ENCODE data around the gene ADK. TPM values are rescaled to one million over a fixed set of nuclear protein-coding genes. Genes with fewer than 3 reads are reported as not detected.
A peak's percentile ranks its signal among the peaks of the same experiment; 100 is the strongest.
"Not testable (repeated sequence)": the region's sequence is repeated elsewhere in the genome, so short reads cannot be mapped to it uniquely, and the experiment has no call there.

Gene ADK
- total and polyA plus RNA-seq, 2 donors from 2014 or later = 33.0 to 38.3 TPM

DNA sequence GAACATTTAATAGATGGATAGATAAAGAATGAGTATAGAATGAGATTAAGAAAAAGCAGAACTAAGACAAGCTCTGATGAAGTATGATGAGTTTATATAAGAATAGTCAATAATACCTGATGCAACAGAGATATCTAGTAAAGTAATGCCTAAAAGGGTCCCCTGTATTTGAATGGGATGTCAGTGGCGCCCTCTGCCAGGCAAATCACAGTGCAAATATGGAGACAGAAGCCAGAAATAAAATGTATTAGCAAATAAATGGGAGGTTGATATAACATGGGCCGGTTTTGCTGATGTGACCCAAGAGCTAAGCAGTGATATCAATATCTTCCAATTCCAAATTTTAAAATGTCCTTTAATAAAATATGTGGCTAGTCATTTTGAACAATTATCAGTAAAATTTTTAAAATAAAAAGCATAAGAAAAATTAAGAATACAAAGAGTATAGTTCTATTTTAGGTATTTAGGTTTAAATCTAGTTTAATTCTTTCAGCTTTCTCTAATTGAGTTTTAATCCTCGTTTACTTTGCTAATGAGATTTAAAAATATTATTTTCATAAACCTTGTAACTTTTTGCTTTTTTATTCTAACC lies 62.6 kb downstream of the ADK start:
- TF ChIP-seq, protein P1, sequence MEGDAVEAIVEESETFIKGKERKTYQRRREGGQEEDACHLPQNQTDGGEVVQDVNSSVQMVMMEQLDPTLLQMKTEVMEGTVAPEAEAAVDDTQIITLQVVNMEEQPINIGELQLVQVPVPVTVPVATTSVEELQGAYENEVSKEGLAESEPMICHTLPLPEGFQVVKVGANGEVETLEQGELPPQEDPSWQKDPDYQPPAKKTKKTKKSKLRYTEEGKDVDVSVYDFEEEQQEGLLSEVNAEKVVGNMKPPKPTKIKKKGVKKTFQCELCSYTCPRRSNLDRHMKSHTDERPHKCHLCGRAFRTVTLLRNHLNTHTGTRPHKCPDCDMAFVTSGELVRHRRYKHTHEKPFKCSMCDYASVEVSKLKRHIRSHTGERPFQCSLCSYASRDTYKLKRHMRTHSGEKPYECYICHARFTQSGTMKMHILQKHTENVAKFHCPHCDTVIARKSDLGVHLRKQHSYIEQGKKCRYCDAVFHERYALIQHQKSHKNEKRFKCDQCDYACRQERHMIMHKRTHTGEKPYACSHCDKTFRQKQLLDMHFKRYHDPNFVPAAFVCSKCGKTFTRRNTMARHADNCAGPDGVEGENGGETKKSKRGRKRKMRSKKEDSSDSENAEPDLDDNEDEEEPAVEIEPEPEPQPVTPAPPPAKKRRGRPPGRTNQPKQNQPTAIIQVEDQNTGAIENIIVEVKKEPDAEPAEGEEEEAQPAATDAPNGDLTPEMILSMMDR (IDR thresholded peaks at IDR 0.05; ENCODE audit: borderline replicate concordance, extremely low read depth, insufficient read depth) = peak; percentile 33
- no peak overlapping the region for H3K4me3 ChIP-seq (ENCODE audit: low read length in 3 of 3)
- no peaks in the 10 kb centered on the region for H3K36me3 ChIP-seq (ENCODE audit: control insufficient read depth in 2 of 3, insufficient read depth in 3 of 3, low read length in 3 of 3)
- H3K4me1 ChIP-seq (ENCODE audit: control insufficient read depth in 2 of 3, insufficient read depth in 2 of 3, low read depth in 1 of 3, low read length in 3 of 3) = no peaks in the 10 kb centered on the region
- H3K9me3 ChIP-seq (ENCODE audit: control insufficient read depth in 2 of 3, insufficient read depth in 1 of 3, low read length in 3 of 3) = no peaks in the 10 kb centered on the region
- FAIRE-seq = no peak
- DNase-seq = peak in 3 of 5 donors; percentile 27 to 56 (median 29)
- no peak overlapping the region for H3K27ac ChIP-seq (ENCODE audit: low read depth in 2 of 2, low read length in 2 of 2)
- intact Hi-C loops (cut with DNase I) = no loop called here
- H3K27me3 ChIP-seq (ENCODE audit: control insufficient read depth, insufficient read depth, low read length) = no peaks in the 10 kb centered on the region
- H3K9ac ChIP-seq (ENCODE audit: low read length in 3 of 3) = no peak overlapping the region

DNA sequence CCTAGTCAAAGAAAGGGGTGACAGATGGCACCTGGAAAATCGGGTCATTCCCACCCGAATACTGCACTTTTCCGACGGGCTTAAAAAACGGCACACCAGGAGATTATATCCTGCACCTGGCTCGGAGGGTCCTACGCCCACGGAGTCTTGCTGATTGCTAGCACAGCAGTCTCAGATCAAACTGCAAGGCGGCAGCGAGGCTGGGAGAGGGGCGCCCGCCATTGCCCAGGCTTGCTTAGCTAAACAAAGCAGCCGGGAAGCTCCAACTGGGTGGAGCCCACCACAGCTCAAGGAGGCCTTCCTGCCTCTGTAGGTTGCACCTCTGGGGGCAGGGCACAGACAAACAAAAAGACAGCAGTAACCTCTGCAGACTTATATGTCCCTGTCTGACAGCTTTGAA lies 66.1 kb downstream of the ADK start:
- DNase-seq; intact Hi-C loops (cut with DNase I); H3K36me3 ChIP-seq (ENCODE audit: control insufficient read depth in 2 of 3, insufficient read depth in 3 of 3, low read length in 3 of 3); FAIRE-seq; H3K27me3 ChIP-seq (ENCODE audit: control insufficient read depth, insufficient read depth, low read length); H3K27ac ChIP-seq (ENCODE audit: low read depth in 2 of 2, low read length in 2 of 2); H3K4me1 ChIP-seq (ENCODE audit: control insufficient read depth in 2 of 3, insufficient read depth in 2 of 3, low read depth in 1 of 3, low read length in 3 of 3); H3K9me3 ChIP-seq (ENCODE audit: control insufficient read depth in 2 of 3, insufficient read depth in 1 of 3, low read length in 3 of 3); H3K9ac ChIP-seq (ENCODE audit: low read length in 3 of 3); H3K4me3 ChIP-seq (ENCODE audit: low read length in 3 of 3): not testable (repeated sequence)

DNA sequence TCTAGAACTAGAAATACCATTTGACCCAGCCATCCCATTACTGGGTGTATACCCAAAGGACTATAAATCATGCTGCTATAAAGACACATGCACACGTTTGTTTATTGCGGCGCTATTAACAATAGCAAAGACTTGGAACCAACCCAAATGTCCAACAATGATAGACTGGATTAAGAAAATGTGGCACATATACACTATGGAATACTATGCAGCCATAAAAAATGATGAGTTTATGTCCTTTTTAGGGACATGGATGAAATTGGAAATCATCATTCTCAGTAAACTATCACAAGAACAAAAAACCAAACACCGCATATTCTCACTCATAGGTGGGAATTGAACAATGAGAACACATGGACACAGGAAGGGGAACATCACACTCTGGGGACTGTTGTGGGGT lies 71.4 kb downstream of the ADK start:
- intact Hi-C loops (cut with DNase I); H3K9ac ChIP-seq (ENCODE audit: low read length in 3 of 3); H3K27ac ChIP-seq (ENCODE audit: low read depth in 2 of 2, low read length in 2 of 2); DNase-seq; H3K9me3 ChIP-seq (ENCODE audit: control insufficient read depth in 2 of 3, insufficient read depth in 1 of 3, low read length in 3 of 3); H3K27me3 ChIP-seq (ENCODE audit: control insufficient read depth, insufficient read depth, low read length); H3K4me1 ChIP-seq (ENCODE audit: control insufficient read depth in 2 of 3, insufficient read depth in 2 of 3, low read depth in 1 of 3, low read length in 3 of 3); H3K36me3 ChIP-seq (ENCODE audit: control insufficient read depth in 2 of 3, insufficient read depth in 3 of 3, low read length in 3 of 3); FAIRE-seq; H3K4me3 ChIP-seq (ENCODE audit: low read length in 3 of 3): not testable (repeated sequence)

DNA sequence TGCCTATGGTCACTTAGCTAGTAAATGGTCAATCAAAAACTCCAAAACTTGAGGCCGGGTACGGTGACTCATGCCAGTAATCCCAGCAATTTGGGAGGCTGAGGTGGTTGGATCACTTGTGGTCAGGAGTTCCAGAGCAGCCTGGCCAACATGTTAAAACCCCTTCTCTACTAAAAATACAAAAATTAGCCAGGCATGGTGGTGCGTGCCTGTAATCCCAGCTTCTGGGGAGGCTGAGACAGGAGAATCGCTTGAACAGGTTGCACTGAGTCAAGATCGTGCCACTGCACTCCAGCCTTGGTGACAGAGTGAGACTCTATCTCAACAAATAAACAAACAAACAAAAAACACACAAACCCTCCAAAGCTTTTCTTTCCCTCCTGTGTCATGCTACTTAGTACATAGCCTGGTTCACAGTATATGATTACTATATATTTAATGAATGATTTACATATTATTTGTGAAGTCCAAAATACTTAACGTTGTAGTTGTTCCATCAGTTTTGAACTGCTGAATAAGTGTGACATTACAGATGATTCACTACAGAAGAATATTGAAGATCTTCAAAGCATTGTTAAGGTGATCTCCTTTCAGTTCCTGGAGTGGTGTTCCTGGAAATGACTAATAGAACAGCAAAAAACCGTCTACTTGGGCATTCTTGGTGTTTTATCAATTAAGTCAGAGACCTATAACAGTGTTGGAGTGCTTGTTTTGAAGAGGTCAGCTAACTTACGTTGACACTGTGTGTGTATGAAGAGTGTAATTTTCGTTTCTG lies 72.9 kb downstream of the ADK start:
- Histone ChIP-seq H3K4me1 (ENCODE audit: control insufficient read depth in 2 of 3, insufficient read depth in 2 of 3, low read depth in 1 of 3, low read length in 3 of 3) (no peaks in the 10 kb centered on the region), H3K9ac (ENCODE audit: low read length in 3 of 3) (no peak overlapping the region), H3K4me3 (ENCODE audit: low read length in 3 of 3) (no peak overlapping the region), H3K9me3 (ENCODE audit: control insufficient read depth in 2 of 3, insufficient read depth in 1 of 3, low read length in 3 of 3) (no peaks in the 10 kb centered on the region), H3K27ac (ENCODE audit: low read depth in 2 of 2, low read length in 2 of 2) (no peak overlapping the region), H3K27me3 (ENCODE audit: control insufficient read depth, insufficient read depth, low read length) (no peaks in the 10 kb centered on the region), H3K36me3 (ENCODE audit: control insufficient read depth in 2 of 3, insufficient read depth in 3 of 3, low read length in 3 of 3) (no peaks in the 10 kb centered on the region)
- intact Hi-C loops (cut with DNase I) = no loop called here
- no peak for FAIRE-seq
- DNase-seq = no peak
- TF ChIP-seq, protein P1 (IDR thresholded peaks at IDR 0.05; ENCODE audit: borderline replicate concordance, extremely low read depth, insufficient read depth) = no peak
